Fibroblast of pulmonary artery (primary cell): ENCODE measurements around the gene GFER.

Source experiments
- DNase-seq: peaks from one replicate; pipeline ENCODE4 v3.0.0-alpha.2; 2010; ENCODE audit warnings: low read depth
- H3K4me3 ChIP-seq: replicated peaks from 2 replicates; pipeline ENCODE4 v1.5.1; 2011; ENCODE audit warnings: low read depth, mild to moderate bottlenecking, control low read depth, low read length, moderate library complexity
- CTCF ChIP-seq: IDR thresholded peaks from 2 replicates; pipeline ENCODE4 v1.5.1; 2011; ENCODE audit warnings: mild to moderate bottlenecking, control low read depth, low read length, inconsistent platforms; ENCODE audit errors: missing control alignments

Gene GFER

GRCh38 chr16:1964506-1965395 lies 19.2 kb upstream of the GFER start, which contains the start of gene RPS2:
TSS of gene RPS2 (minus strand) at chr16:1964826. CDS start at chr16:1964625, 201 bp downstream.
- TF ChIP-seq CTCF = no peak
- peak within 1 kb of the TSS; percentile 90 for H3K4me3 ChIP-seq
- DNase-seq = peak; percentile 99

- no peak for DNase-seq
- peak overlapping the region; percentile 90 for H3K4me3 ChIP-seq
- no peak for TF ChIP-seq CTCF
These were observed 18.5 kb upstream of the GFER start for GRCh38 chr16:1965396-1966001.

- peak within 1 kb of the TSS; percentile 90 for H3K4me3 ChIP-seq
- no peak for TF ChIP-seq CTCF
- no peak for DNase-seq
These were observed 17.5 kb upstream of the GFER start, which contains the start of gene RNF151 for GRCh38 chr16:1966460-1966859. TSS of gene RNF151 (plus strand) at chr16:1966856. CDS start at chr16:1966882, 26 bp downstream.

GRCh38 chr16:1968146-1968953 lies 15.6 kb upstream of the GFER start:
- TF ChIP-seq CTCF = no peak
- no peak for DNase-seq
- H3K4me3 ChIP-seq = no peak overlapping the region

GRCh38 chr16:1971796-1972489 lies 12.1 kb upstream of the GFER start, which contains the start of gene TBL3:
TSS of gene TBL3 (plus strand) at chr16:1972053. CDS start at chr16:1972165, 112 bp downstream.
- peak; percentile 94 for DNase-seq

More at GRCh38 chr16:1971796-1972489, 12.1 kb upstream of the GFER start, which contains the start of gene TBL3:
- H3K4me3 ChIP-seq = peak within 1 kb of the TSS; percentile 86
- no peak for TF ChIP-seq CTCF
